ENCODE data around the gene HARBI1.

DNA sequence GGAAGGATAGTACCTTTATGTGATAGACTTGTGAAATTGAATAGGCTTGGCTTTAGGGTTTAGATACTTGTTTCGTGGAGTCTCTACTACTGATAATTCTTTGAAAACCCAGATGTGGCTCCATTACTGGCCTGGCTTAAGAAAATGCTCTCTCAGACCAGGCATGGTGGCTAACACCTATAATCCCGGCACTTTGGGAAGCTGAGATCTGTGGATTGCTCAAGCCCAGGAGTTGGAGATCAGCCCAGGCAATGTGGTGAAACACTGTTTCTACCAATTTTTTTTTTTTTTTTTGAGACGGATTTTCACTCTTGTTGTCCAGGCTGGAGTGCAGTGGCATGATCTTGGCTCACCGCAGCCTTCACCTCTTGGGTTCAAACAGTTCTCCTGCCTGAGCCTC is 41.2 kb upstream of the HARBI1 start:
- TF ChIP-seq, protein P1, sequence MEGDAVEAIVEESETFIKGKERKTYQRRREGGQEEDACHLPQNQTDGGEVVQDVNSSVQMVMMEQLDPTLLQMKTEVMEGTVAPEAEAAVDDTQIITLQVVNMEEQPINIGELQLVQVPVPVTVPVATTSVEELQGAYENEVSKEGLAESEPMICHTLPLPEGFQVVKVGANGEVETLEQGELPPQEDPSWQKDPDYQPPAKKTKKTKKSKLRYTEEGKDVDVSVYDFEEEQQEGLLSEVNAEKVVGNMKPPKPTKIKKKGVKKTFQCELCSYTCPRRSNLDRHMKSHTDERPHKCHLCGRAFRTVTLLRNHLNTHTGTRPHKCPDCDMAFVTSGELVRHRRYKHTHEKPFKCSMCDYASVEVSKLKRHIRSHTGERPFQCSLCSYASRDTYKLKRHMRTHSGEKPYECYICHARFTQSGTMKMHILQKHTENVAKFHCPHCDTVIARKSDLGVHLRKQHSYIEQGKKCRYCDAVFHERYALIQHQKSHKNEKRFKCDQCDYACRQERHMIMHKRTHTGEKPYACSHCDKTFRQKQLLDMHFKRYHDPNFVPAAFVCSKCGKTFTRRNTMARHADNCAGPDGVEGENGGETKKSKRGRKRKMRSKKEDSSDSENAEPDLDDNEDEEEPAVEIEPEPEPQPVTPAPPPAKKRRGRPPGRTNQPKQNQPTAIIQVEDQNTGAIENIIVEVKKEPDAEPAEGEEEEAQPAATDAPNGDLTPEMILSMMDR (IDR thresholded peaks at IDR 0.05): no peak
- TF ChIP-seq POLR2AphosphoS5 (IDR thresholded peaks at IDR 0.05; ENCODE audit: insufficient read depth in 1 of 2, low read depth in 1 of 2): no peak

All from vagina (tissue), 2 donors.